ENCODE data around the gene TPO. TPM values are rescaled to one million over a fixed set of nuclear protein-coding genes. Genes with fewer than 3 reads are reported as not detected.
"Not testable (repeated sequence)": the region's sequence is repeated elsewhere in the genome, so short reads cannot be mapped to it uniquely, and the experiment has no call there.

Gene TPO
- total RNA-seq, 2 experiments from 2014 or later = 0.18 TPM; not detected in 1

GRCh38 chr2:1515073-1515430, 101.8 kb downstream of the TPO start:
- Mint-ChIP-seq H3K27ac (no peak overlapping the region), H3K27me3 (no peaks in the 10 kb centered on the region), H3K4me1 (peaks cover 24% of the 10 kb centered on the region), H3K4me3 (no peak overlapping the region), H3K36me3 (no peaks in the 10 kb centered on the region), H3K9me3 (ENCODE audit: low read depth) (no peaks in the 10 kb centered on the region)
- CTCF ChIA-PET = no interaction called here
- ATAC-seq = no peak
- DNase-seq = no peak

GRCh38 chr2:1515986-1516797, 102.9 kb downstream of the TPO start:
- ATAC-seq (no peak), DNase-seq (no peak)
- CTCF ChIA-PET = no interaction called here
- H3K4me1 Mint-ChIP-seq = peaks cover 17% of the 10 kb centered on the region
- H3K4me3 Mint-ChIP-seq = no peak overlapping the region
- no peak overlapping the region for H3K27ac Mint-ChIP-seq
- H3K27me3 Mint-ChIP-seq = no peaks in the 10 kb centered on the region
- H3K9me3 Mint-ChIP-seq (ENCODE audit: low read depth) = no peaks in the 10 kb centered on the region
- no peaks in the 10 kb centered on the region for H3K36me3 Mint-ChIP-seq

- peaks cover 15% of the 10 kb centered on the region for H3K4me1 Mint-ChIP-seq
- ATAC-seq (no peak), DNase-seq (no peak)
- H3K27me3 Mint-ChIP-seq = no peaks in the 10 kb centered on the region
- H3K36me3 Mint-ChIP-seq = no peaks in the 10 kb centered on the region
- no peak overlapping the region for H3K27ac Mint-ChIP-seq
- H3K4me3 Mint-ChIP-seq = no peak overlapping the region
- no peaks in the 10 kb centered on the region for H3K9me3 Mint-ChIP-seq (ENCODE audit: low read depth)
- CTCF ChIA-PET = no interaction called here
Measured at GRCh38 chr2:1516798-1517060, 103.5 kb downstream of the TPO start.

GRCh38 chr2:1517291-1517690, 104.0 kb downstream of the TPO start:
- H3K27ac Mint-ChIP-seq; H3K4me3 Mint-ChIP-seq; ATAC-seq; CTCF ChIA-PET; H3K27me3 Mint-ChIP-seq; H3K36me3 Mint-ChIP-seq; DNase-seq; H3K9me3 Mint-ChIP-seq (ENCODE audit: low read depth): not testable (repeated sequence)
- peaks cover 15% of the 10 kb centered on the region for H3K4me1 Mint-ChIP-seq

GRCh38 chr2:1517786-1518185, 104.5 kb downstream of the TPO start:
- no peak overlapping the region for H3K4me3 Mint-ChIP-seq
- DNase-seq = no peak
- CTCF ChIA-PET = no interaction called here

GRCh38 chr2:1518331-1518803, 105.1 kb downstream of the TPO start:
- Mint-ChIP-seq H3K9me3 (ENCODE audit: low read depth) (no peaks in the 10 kb centered on the region), H3K4me3 (no peak overlapping the region), H3K27me3 (no peaks in the 10 kb centered on the region), H3K4me1 (peaks cover 15% of the 10 kb centered on the region), H3K36me3 (no peaks in the 10 kb centered on the region), H3K27ac (peak overlapping the region; percentile 44)
- CTCF ChIA-PET = no interaction called here
- DNase-seq = no peak
- ATAC-seq = no peak

More at GRCh38 chr2:1517786-1518185, 104.5 kb downstream of the TPO start:
- Mint-ChIP-seq H3K27ac (peak overlapping the region; percentile 33), H3K36me3 (no peaks in the 10 kb centered on the region), H3K27me3 (no peaks in the 10 kb centered on the region), H3K9me3 (ENCODE audit: low read depth) (no peaks in the 10 kb centered on the region), H3K4me1 (peaks cover 15% of the 10 kb centered on the region)
- ATAC-seq = no peak

- no peak overlapping the region for H3K4me3 Mint-ChIP-seq
- H3K4me1 Mint-ChIP-seq = peaks cover 15% of the 10 kb centered on the region
- H3K36me3 Mint-ChIP-seq = no peaks in the 10 kb centered on the region
- CTCF ChIA-PET = no interaction called here
- no peaks in the 10 kb centered on the region for H3K27me3 Mint-ChIP-seq
- ATAC-seq = no peak
- no peaks in the 10 kb centered on the region for H3K9me3 Mint-ChIP-seq (ENCODE audit: low read depth)
- peak overlapping the region; percentile 44 for H3K27ac Mint-ChIP-seq
- DNase-seq = no peak
Measured at GRCh38 chr2:1518867-1519530, 105.7 kb downstream of the TPO start.

- Mint-ChIP-seq H3K27me3 (no peaks in the 10 kb centered on the region), H3K4me3 (no peak overlapping the region), H3K4me1 (peaks cover 15% of the 10 kb centered on the region), H3K36me3 (no peaks in the 10 kb centered on the region), H3K9me3 (ENCODE audit: low read depth) (no peaks in the 10 kb centered on the region), H3K27ac (no peak overlapping the region)
- no peak for ATAC-seq
- CTCF ChIA-PET = no interaction called here
- no peak for DNase-seq
Measured at GRCh38 chr2:1521191-1521877, 108.1 kb downstream of the TPO start.

- peaks cover 15% of the 10 kb centered on the region for H3K4me1 Mint-ChIP-seq
- DNase-seq = no peak
- H3K27ac Mint-ChIP-seq = no peak overlapping the region
- no peak for ATAC-seq
- no peak overlapping the region for H3K4me3 Mint-ChIP-seq
- CTCF ChIA-PET = no interaction called here
- H3K9me3 Mint-ChIP-seq (ENCODE audit: low read depth) = no peaks in the 10 kb centered on the region
- no peaks in the 10 kb centered on the region for H3K36me3 Mint-ChIP-seq
- H3K27me3 Mint-ChIP-seq = no peaks in the 10 kb centered on the region
Measured at GRCh38 chr2:1521878-1522830, 108.9 kb downstream of the TPO start.

GRCh38 chr2:1527153-1527992, 114.1 kb downstream of the TPO start:
- CTCF ChIA-PET = no interaction called here
- no peak overlapping the region for H3K27ac Mint-ChIP-seq

GRCh38 chr2:1528273-1529064, 115.2 kb downstream of the TPO start:
- DNase-seq = no peak
- Mint-ChIP-seq H3K36me3 (no peaks in the 10 kb centered on the region), H3K9me3 (ENCODE audit: low read depth) (no peaks in the 10 kb centered on the region), H3K27ac (no peak overlapping the region), H3K27me3 (no peaks in the 10 kb centered on the region), H3K4me3 (no peak overlapping the region), H3K4me1 (no peaks in the 10 kb centered on the region)
- CTCF ChIA-PET = no interaction called here
- ATAC-seq = no peak

More at GRCh38 chr2:1527153-1527992, 114.1 kb downstream of the TPO start:
- no peak for ATAC-seq
- Mint-ChIP-seq H3K36me3 (no peaks in the 10 kb centered on the region), H3K9me3 (ENCODE audit: low read depth) (no peaks in the 10 kb centered on the region), H3K27me3 (no peaks in the 10 kb centered on the region), H3K4me3 (no peak overlapping the region), H3K4me1 (no peaks in the 10 kb centered on the region)
- no peak for DNase-seq

- H3K36me3 Mint-ChIP-seq = no peaks in the 10 kb centered on the region
- ATAC-seq (peak; percentile 60), DNase-seq (no peak)
- no peak overlapping the region for H3K4me3 Mint-ChIP-seq
- H3K27me3 Mint-ChIP-seq = no peaks in the 10 kb centered on the region
- H3K4me1 Mint-ChIP-seq = no peaks in the 10 kb centered on the region
- H3K27ac Mint-ChIP-seq = no peak overlapping the region
- CTCF ChIA-PET = no interaction called here
- no peaks in the 10 kb centered on the region for H3K9me3 Mint-ChIP-seq (ENCODE audit: low read depth)
Measured at GRCh38 chr2:1538663-1539062, 125.4 kb downstream of the TPO start.
